Naive thymus-derived CD8-positive, alpha-beta T cell (primary cell): Measurements from ENCODE around the gene IQGAP1. TPM values are rescaled to one million over a fixed set of nuclear protein-coding genes. Genes with fewer than 3 reads are reported as not detected.
"Not testable (repeated sequence)": the region's sequence is repeated elsewhere in the genome, so short reads cannot be mapped to it uniquely, and the experiment has no call there.

Source experiments
- ATAC-seq, 2 donors: fragments of 150-1000 bp; cut with Tn5 transposase in 1 of 2; sonication (Bioruptor Pico), chemical (Tn5 transposase) in 1 of 2; 1 replicate in 1 of 2; 2 replicates in 1 of 2; pipeline ENCODE4 v1.10.0; 2021; ENCODE audit warnings: mild to moderate bottlenecking in 2 of 2, moderate library complexity in 2 of 2
- POLR2A ChIA-PET: fragments of 350-600 bp; sonication (Branson Sonifier 250); formaldehyde crosslinking; loops from one replicate; lab custom pipeline; 2021; ENCODE audit warnings: antibody characterized with exemption; lab: Charles Lee
- DNase-seq, 10 donors: peaks; one replicate each; pipeline versions ENCODE4 v3.0.0 to v3.0.0-alpha.2; 2020 to 2022
- H3K27ac Mint-ChIP-seq, 10 donors: one replicate each; pipeline ENCODE4 v1.8.0; 2020 to 2022; ENCODE audit warnings: mild to moderate bottlenecking in 10 of 10, mixed read lengths in 10 of 10, moderate library complexity in 4 of 10, inconsistent platforms in 1 of 10
- H3K27me3 Mint-ChIP-seq, 5 donors: one replicate each; pipeline ENCODE4 v1.8.0; 2021 to 2022; ENCODE audit warnings: mixed read lengths in 5 of 5
- H3K36me3 Mint-ChIP-seq, 3 donors: one replicate each; pipeline ENCODE4 v1.8.0; 2020 to 2022; ENCODE audit warnings: mixed read lengths in 3 of 3, mild to moderate bottlenecking in 2 of 3, inconsistent platforms in 1 of 3
- H3K4me1 Mint-ChIP-seq, 4 donors: one replicate each; pipeline ENCODE4 v1.8.0; 2021 to 2022; ENCODE audit warnings: mixed read lengths in 4 of 4
- H3K4me3 Mint-ChIP-seq, 10 donors: one replicate each; pipeline ENCODE4 v1.8.0; 2020 to 2022; ENCODE audit warnings: mild to moderate bottlenecking in 10 of 10, mixed read lengths in 10 of 10, moderate library complexity in 6 of 10, inconsistent platforms in 1 of 10
- H3K9me3 Mint-ChIP-seq, 9 donors: one replicate each; pipeline ENCODE4 v1.8.0; 2020 to 2022; ENCODE audit warnings: mixed read lengths in 9 of 9, mild to moderate bottlenecking in 3 of 9, inconsistent platforms in 1 of 9, moderate library complexity in 1 of 9
- polyA plus RNA-seq, 3 donors: library from polyadenylated mRNA; unstranded; fragments of 300-500 nt; fragmentation: Illumina TruSeq; gene quantifications; one replicate each; pipeline ENCODE4 v1.2.3, GENCODE V29; 2021
- total RNA-seq, 8 experiments: library from RNA in 2 of 8; stranded (reverse) in 2 of 8; gene quantifications; one replicate each; pipeline ENCODE4 v1.2.3 and lab custom pipeline; 2021 to 2026

Gene IQGAP1, protein sequence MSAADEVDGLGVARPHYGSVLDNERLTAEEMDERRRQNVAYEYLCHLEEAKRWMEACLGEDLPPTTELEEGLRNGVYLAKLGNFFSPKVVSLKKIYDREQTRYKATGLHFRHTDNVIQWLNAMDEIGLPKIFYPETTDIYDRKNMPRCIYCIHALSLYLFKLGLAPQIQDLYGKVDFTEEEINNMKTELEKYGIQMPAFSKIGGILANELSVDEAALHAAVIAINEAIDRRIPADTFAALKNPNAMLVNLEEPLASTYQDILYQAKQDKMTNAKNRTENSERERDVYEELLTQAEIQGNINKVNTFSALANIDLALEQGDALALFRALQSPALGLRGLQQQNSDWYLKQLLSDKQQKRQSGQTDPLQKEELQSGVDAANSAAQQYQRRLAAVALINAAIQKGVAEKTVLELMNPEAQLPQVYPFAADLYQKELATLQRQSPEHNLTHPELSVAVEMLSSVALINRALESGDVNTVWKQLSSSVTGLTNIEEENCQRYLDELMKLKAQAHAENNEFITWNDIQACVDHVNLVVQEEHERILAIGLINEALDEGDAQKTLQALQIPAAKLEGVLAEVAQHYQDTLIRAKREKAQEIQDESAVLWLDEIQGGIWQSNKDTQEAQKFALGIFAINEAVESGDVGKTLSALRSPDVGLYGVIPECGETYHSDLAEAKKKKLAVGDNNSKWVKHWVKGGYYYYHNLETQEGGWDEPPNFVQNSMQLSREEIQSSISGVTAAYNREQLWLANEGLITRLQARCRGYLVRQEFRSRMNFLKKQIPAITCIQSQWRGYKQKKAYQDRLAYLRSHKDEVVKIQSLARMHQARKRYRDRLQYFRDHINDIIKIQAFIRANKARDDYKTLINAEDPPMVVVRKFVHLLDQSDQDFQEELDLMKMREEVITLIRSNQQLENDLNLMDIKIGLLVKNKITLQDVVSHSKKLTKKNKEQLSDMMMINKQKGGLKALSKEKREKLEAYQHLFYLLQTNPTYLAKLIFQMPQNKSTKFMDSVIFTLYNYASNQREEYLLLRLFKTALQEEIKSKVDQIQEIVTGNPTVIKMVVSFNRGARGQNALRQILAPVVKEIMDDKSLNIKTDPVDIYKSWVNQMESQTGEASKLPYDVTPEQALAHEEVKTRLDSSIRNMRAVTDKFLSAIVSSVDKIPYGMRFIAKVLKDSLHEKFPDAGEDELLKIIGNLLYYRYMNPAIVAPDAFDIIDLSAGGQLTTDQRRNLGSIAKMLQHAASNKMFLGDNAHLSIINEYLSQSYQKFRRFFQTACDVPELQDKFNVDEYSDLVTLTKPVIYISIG (N-terminal part only)
- 100 to 1,000 TPM; 101 to 110 TPM for total RNA-seq
- 100 to 1,000 TPM in 1 of 3 donors, 10 to 100 TPM in 2; 73.9 to 126 (median 74.2) TPM for polyA plus RNA-seq
- 191 to 474 (median 286) reads per million in 6 experiments for total RNA-seq (lab: John Stamatoyannopoulos, UW)

DNA sequence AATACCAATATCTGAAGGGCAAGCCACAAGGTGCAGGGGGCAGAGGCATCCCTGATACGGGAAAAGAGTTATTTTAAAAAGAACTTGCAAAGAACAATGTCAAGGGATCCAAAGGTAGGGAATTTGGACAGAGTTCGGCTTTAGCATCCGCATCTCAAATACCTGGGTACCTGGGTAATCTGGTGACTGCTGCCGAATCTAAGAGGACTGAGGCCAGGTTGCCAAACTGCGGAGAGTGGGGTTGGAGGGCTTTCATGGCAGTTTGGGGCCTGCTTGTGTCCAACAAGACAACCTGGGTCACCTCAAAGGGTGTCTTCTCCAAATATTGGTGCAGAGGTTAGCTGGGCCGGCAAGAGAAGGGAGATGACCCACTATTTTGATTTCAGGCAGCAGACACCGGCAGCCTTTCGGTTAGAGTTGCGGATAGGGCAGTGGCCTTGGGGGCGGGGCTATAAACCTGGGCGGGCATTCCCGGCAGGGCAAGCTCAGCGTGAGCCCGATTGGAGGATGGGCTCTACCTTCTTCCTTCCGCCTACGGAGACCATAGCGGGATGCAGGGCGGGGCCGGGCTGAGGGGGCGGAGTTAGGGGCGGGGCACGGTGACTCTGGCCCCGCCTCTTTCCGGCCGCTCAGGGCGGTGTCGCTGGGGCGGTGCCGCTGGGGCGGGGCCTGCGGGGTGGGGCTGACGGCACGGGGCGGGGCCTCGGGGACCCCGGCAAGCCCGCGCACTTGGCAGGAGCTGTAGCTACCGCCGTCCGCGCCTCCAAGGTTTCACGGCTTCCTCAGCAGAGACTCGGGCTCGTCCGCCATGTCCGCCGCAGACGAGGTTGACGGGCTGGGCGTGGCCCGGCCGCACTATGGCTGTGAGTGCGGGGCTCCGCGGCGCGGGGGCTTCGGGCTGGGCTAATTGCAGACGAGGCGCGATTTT, at the start of gene IQGAP1:
Gene IQGAP1 (plus strand): TSS at position 709 of the 928 bp plus-strand sequence. CDS start 100 bp downstream, at position 809.
- peak; percentile 90 to 98 (median 93) for DNase-seq
- H3K36me3 Mint-ChIP-seq: peaks cover 5 to 28% (median 9%) of the 10 kb centered on the region in 3 donors

DNA sequence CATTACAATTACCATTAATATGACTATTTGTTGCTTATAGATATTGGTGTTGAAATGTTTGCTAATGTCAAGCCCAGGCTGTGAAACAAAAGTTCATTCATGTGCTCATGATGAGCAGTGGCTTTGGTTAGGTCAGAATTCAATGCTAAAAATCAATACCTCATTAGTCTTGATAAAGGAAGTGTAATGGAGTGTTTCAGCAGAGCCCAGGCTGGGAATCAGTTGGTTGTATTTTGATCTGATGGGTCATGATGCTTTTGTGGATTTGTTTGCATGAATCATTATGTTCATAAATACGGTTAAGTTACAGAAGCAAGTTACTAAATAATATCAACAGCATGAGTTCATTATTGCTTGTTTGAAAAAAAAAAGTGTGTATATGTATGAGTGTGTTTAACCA, 49.5 kb upstream of the IQGAP1 start:
- no peak for DNase-seq
- no peaks in the 10 kb centered on the region for H3K9me3 Mint-ChIP-seq
- POLR2A ChIA-PET: no interaction called here
- H3K4me3 Mint-ChIP-seq: no peak overlapping the region
- ATAC-seq: no peak
- H3K27me3 Mint-ChIP-seq: no peaks in the 10 kb centered on the region
- no peaks in the 10 kb centered on the region for H3K36me3 Mint-ChIP-seq
- peaks cover 10 to 24% (median 21%) of the 10 kb centered on the region in 4 donors for H3K4me1 Mint-ChIP-seq
- H3K27ac Mint-ChIP-seq: no peak overlapping the region

More for the DNA sequence above, at the start of gene IQGAP1:
- Mint-ChIP-seq H3K27ac (peak within 1 kb of the TSS; percentile 82 to 98 (median 96)), H3K4me1 (peaks cover 24 to 51% (median 48%) of the 10 kb centered on the region in 4 donors), H3K27me3 (no peaks in the 10 kb centered on the region), H3K9me3 (no peaks in the 10 kb centered on the region), H3K4me3 (peak within 1 kb of the TSS; percentile 83 to 96 (median 92))
- ATAC-seq: peak; percentile 85 to 91
- POLR2A ChIA-PET: interaction anchor here (0.6 to 2.8 kb wide), 13 partner anchors 8 to 544 kb away, joined by 3 to 40 read pairs (median 6); partner anchors contain the start of genes CIB1, GDPGP1, HDDC3 and ZNF774

- Mint-ChIP-seq H3K36me3 (no peaks in the 10 kb centered on the region), H3K27me3 (no peaks in the 10 kb centered on the region), H3K4me3 (no peak overlapping the region), H3K4me1 (peaks cover 10 to 28% (median 26%) of the 10 kb centered on the region in 4 donors), H3K9me3 (no peaks in the 10 kb centered on the region), H3K27ac (no peak overlapping the region)
- ATAC-seq (no peak), DNase-seq (no peak)
- POLR2A ChIA-PET: no interaction called here
Observed at GRCh38 chr15:90340345-90340744, 47.7 kb upstream of the IQGAP1 start.

GRCh38 chr15:90343302-90343790, 44.7 kb upstream of the IQGAP1 start:
- no peaks in the 10 kb centered on the region for H3K9me3 Mint-ChIP-seq
- no peak overlapping the region for H3K27ac Mint-ChIP-seq
- POLR2A ChIA-PET: no interaction called here
- DNase-seq (no peak), ATAC-seq (no peak)
- peaks cover 3 to 18% (median 15%) of the 10 kb centered on the region in 4 donors for H3K4me1 Mint-ChIP-seq
- no peaks in the 10 kb centered on the region for H3K27me3 Mint-ChIP-seq
- no peaks in the 10 kb centered on the region for H3K36me3 Mint-ChIP-seq
- H3K4me3 Mint-ChIP-seq: no peak overlapping the region

GRCh38 chr15:90344662-90345061, 43.4 kb upstream of the IQGAP1 start:
- Mint-ChIP-seq H3K9me3 (no peaks in the 10 kb centered on the region), H3K36me3 (no peaks in the 10 kb centered on the region), H3K27me3 (no peaks in the 10 kb centered on the region), H3K4me3 (no peak overlapping the region), H3K27ac (no peak overlapping the region), H3K4me1 (peaks cover 3 to 18% (median 15%) of the 10 kb centered on the region in 4 donors)
- no peak for DNase-seq
- POLR2A ChIA-PET: no interaction called here
- ATAC-seq: no peak

- Mint-ChIP-seq H3K36me3 (no peaks in the 10 kb centered on the region), H3K27me3 (no peaks in the 10 kb centered on the region), H3K27ac (no peak overlapping the region), H3K4me3 (no peak overlapping the region), H3K4me1 (peaks cover 5 to 16% (median 15%) of the 10 kb centered on the region in 4 donors), H3K9me3 (no peaks in the 10 kb centered on the region)
- ATAC-seq: no peak
- DNase-seq: no peak
- POLR2A ChIA-PET: no interaction called here
Observed at GRCh38 chr15:90345857-90346256, 42.2 kb upstream of the IQGAP1 start.

GRCh38 chr15:90347431-90348065, 40.5 kb upstream of the IQGAP1 start:
- H3K36me3 Mint-ChIP-seq, ATAC-seq, H3K27ac Mint-ChIP-seq, H3K9me3 Mint-ChIP-seq, H3K4me3 Mint-ChIP-seq, DNase-seq, POLR2A ChIA-PET, H3K27me3 Mint-ChIP-seq: not testable (repeated sequence)
- H3K4me1 Mint-ChIP-seq: peaks cover 7 to 20% (median 15%) of the 10 kb centered on the region in 4 donors

DNA sequence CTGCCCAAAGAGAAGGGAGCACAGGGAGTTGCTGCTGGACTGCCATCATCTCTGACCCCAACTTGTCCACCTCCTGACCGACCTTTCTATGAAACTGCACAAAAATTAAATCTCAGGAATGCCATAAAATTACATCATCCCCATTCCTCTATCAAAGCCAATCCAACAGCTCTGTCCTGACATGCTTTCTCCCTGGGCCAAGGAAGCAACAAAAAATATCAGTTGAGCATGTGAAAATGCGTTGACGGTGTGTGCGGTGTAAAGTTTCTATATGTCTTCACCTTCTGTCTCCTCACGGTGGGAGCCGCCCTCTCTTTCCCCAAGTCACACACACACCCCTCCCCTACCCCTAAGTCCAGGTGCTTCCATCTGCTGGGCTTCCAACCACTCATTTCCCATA, 39.6 kb upstream of the IQGAP1 start:
- Mint-ChIP-seq H3K36me3 (no peaks in the 10 kb centered on the region), H3K4me1 (peaks cover 7 to 13% (median 9%) of the 10 kb centered on the region in 4 donors), H3K4me3 (no peak overlapping the region), H3K9me3 (no peaks in the 10 kb centered on the region), H3K27me3 (no peaks in the 10 kb centered on the region), H3K27ac (peak overlapping the region in 1 of 10 donors; percentile 0)
- POLR2A ChIA-PET: no interaction called here
- ATAC-seq (no peak), DNase-seq (no peak)

GRCh38 chr15:90349072-90349471, 39.0 kb upstream of the IQGAP1 start:
- Mint-ChIP-seq H3K27ac (no peak overlapping the region), H3K4me3 (no peak overlapping the region), H3K9me3 (no peaks in the 10 kb centered on the region), H3K36me3 (no peaks in the 10 kb centered on the region), H3K4me1 (peaks cover 5 to 10% (median 7%) of the 10 kb centered on the region in 4 donors), H3K27me3 (no peaks in the 10 kb centered on the region)
- DNase-seq (no peak), ATAC-seq (no peak)
- POLR2A ChIA-PET: no interaction called here

- Mint-ChIP-seq H3K4me3 (no peak overlapping the region), H3K27ac (peak overlapping the region in 1 of 10 donors; percentile 6), H3K27me3 (no peaks in the 10 kb centered on the region), H3K4me1 (peaks cover 4 to 8% (median 6%) of the 10 kb centered on the region in 4 donors), H3K36me3 (no peaks in the 10 kb centered on the region), H3K9me3 (no peaks in the 10 kb centered on the region)
- ATAC-seq (no peak), DNase-seq (no peak)
- POLR2A ChIA-PET: no interaction called here
Observed at GRCh38 chr15:90349821-90350220, 38.2 kb upstream of the IQGAP1 start.
